Stimulated activated CD4-positive, alpha-beta T cell treated with anti-CD3 and anti-CD28 coated beads, Interleukin-1b, Interleukin-23, amount 100 ng/mL, for 24 hours (primary cell): ENCODE results near the gene STEAP3.

Experiments used
- DNase-seq, 4 experiments: peaks; one replicate each; pipeline ENCODE4 v3.0.0-alpha.2; 2020; ENCODE audit warnings: low read depth in 4 of 4, low spot score in 1 of 4

Gene STEAP3

GRCh38 chr2:119223521-119224390, at the start of gene STEAP3:
Gene STEAP3, plus strand, starts transcription at chr2:119223834. Its CDS starts 7,179 bp downstream, at chr2:119231013.
- no peak for DNase-seq

GRCh38 chr2:119174216-119174992, 49.2 kb upstream of the STEAP3 start:
- DNase-seq, result peak; percentile 33 to 50 (median 40)

GRCh38 chr2:119174993-119175347, 48.7 kb upstream of the STEAP3 start:
- no peak for DNase-seq

- DNase-seq, result no peak
These were observed 48.1 kb upstream of the STEAP3 start for GRCh38 chr2:119175517-119175916.

- no peak for DNase-seq
These were observed 46.3 kb upstream of the STEAP3 start for GRCh38 chr2:119177171-119177837.

GRCh38 chr2:119177838-119178190, 45.8 kb upstream of the STEAP3 start:
- no peak for DNase-seq

GRCh38 chr2:119178776-119179175, 44.9 kb upstream of the STEAP3 start:
- no peak for DNase-seq

- no peak for DNase-seq
These were observed 44.4 kb upstream of the STEAP3 start for GRCh38 chr2:119179202-119179601.

- DNase-seq, result no peak
These were observed 43.6 kb upstream of the STEAP3 start for GRCh38 chr2:119179991-119180390.

- no peak for DNase-seq
These were observed 42.7 kb upstream of the STEAP3 start for GRCh38 chr2:119180892-119181291.

GRCh38 chr2:119181391-119181790, 42.2 kb upstream of the STEAP3 start:
- no peak for DNase-seq

GRCh38 chr2:119181791-119182445, 41.7 kb upstream of the STEAP3 start:
- DNase-seq, result no peak

GRCh38 chr2:119184512-119184911, 39.1 kb upstream of the STEAP3 start:
- DNase-seq, result no peak

GRCh38 chr2:119190321-119191111, 33.1 kb upstream of the STEAP3 start:
- no peak for DNase-seq

GRCh38 chr2:119192893-119193292, 30.7 kb upstream of the STEAP3 start:
- DNase-seq, result no peak

- DNase-seq, result no peak
These were observed 28.6 kb upstream of the STEAP3 start for GRCh38 chr2:119195001-119195400.

GRCh38 chr2:119195887-119196286, 27.7 kb upstream of the STEAP3 start:
- no peak for DNase-seq

- DNase-seq, result no peak
These were observed 27.1 kb upstream of the STEAP3 start for GRCh38 chr2:119196301-119197125.

- no peak for DNase-seq
These were observed 26.6 kb upstream of the STEAP3 start for GRCh38 chr2:119197126-119197405.
